Urinary bladder (tissue), 4 donors: Measurements from ENCODE around the gene ENO4. TPM values are rescaled to one million over a fixed set of nuclear protein-coding genes. Genes with fewer than 3 reads are reported as not detected.

Experiments used
- DNase-seq: peaks from one replicate; pipeline ENCODE4 v3.0.0-alpha.2; 2015; ENCODE audit errors: extremely low spot score
- H3K27ac ChIP-seq: one replicate; pipeline ENCODE4 v1.5.1; 2013; ENCODE audit warnings: low read depth, mild to moderate bottlenecking, moderate library complexity
- H3K36me3 ChIP-seq: one replicate; pipeline ENCODE4 v1.6.1; 2013; ENCODE audit warnings: mild to moderate bottlenecking, moderate library complexity; ENCODE audit not compliant: insufficient read depth
- H3K4me1 ChIP-seq: one replicate; pipeline ENCODE4 v1.6.1; 2013; ENCODE audit warnings: mild to moderate bottlenecking, moderate library complexity; ENCODE audit not compliant: insufficient read depth
- H3K4me3 ChIP-seq: one replicate; pipeline ENCODE4 v1.5.1; 2013; ENCODE audit warnings: low read depth, low read length
- WGBS: extraction: QIAGEN DNeasy Blood & Tissue Kit; methylation state at CpG from one replicate; pipeline ENCODE4 v1.1.7; 2013; 5-methylcytosine and 5-hydroxymethylcytosine counted together
- polyA plus RNA-seq: library from polyadenylated mRNA; stranded (reverse); fragments of 200-250 nt; gene quantifications from one replicate; pipeline ENCODE4 v1.2.3, GENCODE V29; 2013
- total RNA-seq: library from RNA; depleted of rRNA; stranded (reverse); fragments of >200 nt; gene quantifications from one replicate; pipeline ENCODE4 v1.2.3, GENCODE V29; 2014
- donor health status: healthy with polysubstance abuse.
- donor health status: healthy.

Gene ENO4
- total RNA-seq (0.74 TPM), polyA plus RNA-seq (0.28 TPM)

DNA sequence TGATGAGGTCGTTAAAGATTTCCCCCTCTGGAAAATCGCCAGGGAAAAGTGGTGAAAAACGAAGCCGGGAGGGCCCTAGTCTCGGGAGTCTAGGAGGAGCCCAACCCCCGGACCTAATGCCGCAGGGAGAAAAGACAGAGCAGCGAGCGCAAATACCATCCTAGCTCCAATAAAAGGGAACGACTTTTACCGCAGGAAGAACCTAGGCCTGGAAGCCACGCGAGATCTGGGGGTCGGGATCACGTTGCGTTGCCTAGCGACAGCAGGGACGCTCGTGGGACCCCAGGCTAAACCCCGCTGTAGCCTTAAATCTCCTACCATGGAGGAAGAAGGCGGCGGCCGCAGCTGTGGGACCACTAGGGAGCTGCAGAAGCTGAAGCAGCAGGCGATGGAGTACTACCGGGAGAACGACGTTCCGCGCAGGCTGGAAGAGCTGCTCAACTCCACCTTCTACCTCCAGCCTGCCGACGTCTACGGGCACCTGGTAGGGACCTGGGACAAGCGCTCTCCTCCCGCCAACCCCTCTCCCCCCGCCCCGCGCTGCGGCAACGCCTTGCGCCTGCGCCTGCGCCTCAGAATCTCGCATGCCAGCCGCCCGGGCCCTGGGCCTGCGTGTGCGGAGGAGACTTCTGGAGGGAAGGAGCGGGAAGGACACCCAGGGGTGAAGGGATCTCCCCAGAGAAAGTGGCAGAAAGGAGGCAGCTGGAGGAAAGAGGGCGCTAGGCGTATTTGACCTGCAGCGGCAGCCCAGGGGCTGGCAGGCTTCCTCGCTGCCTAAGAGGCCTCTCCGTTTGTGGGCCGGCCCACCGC lies at the start of gene ENO4:
TSS of gene ENO4 (plus strand) at position 252 of the 810 bp plus-strand sequence. CDS start at position 320, 68 bp downstream.
- DNase-seq = peak; percentile 88
- H3K4me1 ChIP-seq = no peaks in the 10 kb centered on the region
- no peaks in the 10 kb centered on the region for H3K36me3 ChIP-seq
- no peak within 1 kb of the TSS for H3K27ac ChIP-seq
- 1% methylated on average over 55 of the region's 55 CpGs for WGBS
- peak within 1 kb of the TSS; percentile 42 for H3K4me3 ChIP-seq

GRCh38 chr10:116800286-116800929 lies 48.9 kb upstream of the ENO4 start:
- DNase-seq = no peak
- WGBS = 69% methylated on average over 9 of the region's 9 CpGs

DNA sequence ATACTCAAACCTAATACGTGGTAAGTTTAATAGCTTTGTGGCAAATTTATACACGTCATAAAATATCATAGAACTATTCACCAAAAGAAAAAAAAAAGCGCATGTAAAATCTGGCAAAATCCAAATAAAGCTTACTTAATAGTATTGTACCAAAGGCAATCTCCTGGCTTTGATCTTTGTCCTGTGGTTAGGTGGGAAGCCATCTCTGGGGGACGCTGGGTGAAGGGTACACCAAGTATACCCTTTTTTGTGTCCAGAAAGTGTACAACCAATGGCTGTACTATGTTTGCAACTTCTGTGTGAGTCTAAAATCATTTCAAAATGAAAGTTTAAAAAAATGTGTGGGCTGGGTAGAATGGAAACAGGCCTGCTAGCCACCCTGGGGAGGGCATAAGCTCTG lies 47.6 kb upstream of the ENO4 start:
- DNase-seq = no peak
- WGBS = 84% methylated on average over 4 of the region's 4 CpGs

More at GRCh38 chr10:116800286-116800929, 48.9 kb upstream of the ENO4 start:
- H3K4me3 ChIP-seq = no peak overlapping the region
- no peaks in the 10 kb centered on the region for H3K36me3 ChIP-seq
- no peak overlapping the region for H3K27ac ChIP-seq
- H3K4me1 ChIP-seq = no peaks in the 10 kb centered on the region

GRCh38 chr10:116802474-116802873 lies 46.8 kb upstream of the ENO4 start:
- no peaks in the 10 kb centered on the region for H3K36me3 ChIP-seq
- H3K4me1 ChIP-seq = no peaks in the 10 kb centered on the region
- no peak for DNase-seq
- H3K4me3 ChIP-seq = no peak overlapping the region
- WGBS = 86% methylated on average over 6 of the region's 6 CpGs
- H3K27ac ChIP-seq = no peak overlapping the region

More for the DNA sequence above, 47.6 kb upstream of the ENO4 start:
- no peak overlapping the region for H3K4me3 ChIP-seq
- no peak overlapping the region for H3K27ac ChIP-seq
- no peaks in the 10 kb centered on the region for H3K4me1 ChIP-seq
- H3K36me3 ChIP-seq = no peaks in the 10 kb centered on the region

DNA sequence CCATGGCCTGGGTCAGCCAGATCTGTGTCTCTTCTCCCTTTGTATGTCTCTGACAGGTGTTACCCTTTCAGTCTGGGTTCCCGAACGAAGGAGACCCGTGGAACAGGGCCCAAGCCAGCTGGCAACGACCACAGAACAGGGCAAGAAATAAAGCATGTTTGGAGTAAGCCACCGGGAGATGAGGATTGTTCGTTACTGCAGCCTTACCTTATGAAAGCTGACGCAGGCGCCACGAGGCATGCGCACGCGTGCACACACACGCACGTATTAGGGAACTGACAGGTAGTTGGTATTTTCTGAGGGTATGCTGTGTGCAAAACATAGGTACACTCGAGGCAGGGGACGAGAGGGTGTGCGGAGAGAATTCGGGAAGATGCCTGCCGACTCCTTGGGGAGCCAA lies 46.4 kb upstream of the ENO4 start:
- DNase-seq = no peak
- no peaks in the 10 kb centered on the region for H3K4me1 ChIP-seq
- H3K4me3 ChIP-seq = no peak overlapping the region
- WGBS = 90% methylated on average over 19 of the region's 19 CpGs
- no peaks in the 10 kb centered on the region for H3K36me3 ChIP-seq
- H3K27ac ChIP-seq = no peak overlapping the region

GRCh38 chr10:116803451-116804249 lies 45.6 kb upstream of the ENO4 start:
- Histone ChIP-seq H3K4me3 (no peak overlapping the region), H3K4me1 (no peaks in the 10 kb centered on the region), H3K27ac (no peak overlapping the region), H3K36me3 (no peaks in the 10 kb centered on the region)
- 61% methylated on average over 22 of the region's 22 CpGs for WGBS
- DNase-seq = no peak

DNA sequence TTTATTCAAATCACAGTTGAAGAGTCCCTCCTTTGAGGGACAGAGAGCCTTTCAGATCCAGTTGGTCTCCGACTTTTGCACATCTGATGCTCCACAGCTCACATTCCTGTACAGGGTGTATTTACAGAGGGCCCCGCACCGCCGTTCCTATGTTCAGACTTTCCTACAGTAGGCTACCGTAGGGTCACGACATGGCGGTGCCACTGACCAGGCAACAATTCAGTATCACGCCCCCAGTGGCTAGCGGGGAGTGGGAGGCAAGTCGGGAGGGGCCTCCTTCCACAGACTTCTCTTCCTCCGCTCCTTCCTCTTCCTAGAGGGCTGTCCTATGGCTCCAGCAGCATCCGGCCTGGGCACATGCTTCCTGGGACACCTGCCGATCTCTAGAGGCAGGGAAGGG lies 40.6 kb upstream of the ENO4 start:
- WGBS = 85% methylated on average over 13 of the region's 13 CpGs
- DNase-seq = no peak
- H3K36me3 ChIP-seq = no peaks in the 10 kb centered on the region
- H3K4me1 ChIP-seq = no peaks in the 10 kb centered on the region
- H3K4me3 ChIP-seq = no peak overlapping the region
- no peak overlapping the region for H3K27ac ChIP-seq

DNA sequence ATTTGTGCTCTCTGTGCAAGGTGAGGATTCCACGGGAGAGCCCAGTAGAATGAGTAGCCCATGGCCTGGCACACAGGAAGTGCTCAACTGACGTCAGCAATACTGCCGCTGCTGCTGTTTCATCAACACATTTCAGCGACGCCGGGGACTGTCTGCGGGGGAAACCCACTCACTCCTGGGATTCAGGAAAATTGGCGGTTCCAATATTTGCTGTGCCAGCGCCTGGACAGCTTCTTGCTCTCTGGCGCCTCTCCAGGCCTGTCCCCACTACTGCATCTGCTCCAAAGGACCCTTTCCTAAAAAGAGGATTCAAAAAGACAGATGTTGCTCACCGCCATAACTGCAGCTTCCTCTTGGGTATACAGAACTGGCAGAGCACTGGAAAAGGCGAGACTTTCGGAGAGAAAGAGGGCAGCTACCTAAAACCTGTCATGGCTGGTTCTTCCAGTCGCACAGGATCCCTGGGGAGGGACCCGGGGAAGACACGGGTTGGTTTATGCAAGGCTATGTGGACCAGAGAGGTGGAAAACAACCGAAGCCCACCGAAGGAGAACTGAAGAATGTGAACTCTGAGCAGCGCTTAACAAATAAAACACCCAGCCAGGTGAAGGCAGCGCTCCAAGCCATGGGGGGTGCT lies 39.7 kb upstream of the ENO4 start:
- no peaks in the 10 kb centered on the region for H3K36me3 ChIP-seq
- WGBS = 52% methylated on average over 20 of the region's 20 CpGs
- no peak for DNase-seq
- no peaks in the 10 kb centered on the region for H3K4me1 ChIP-seq
- no peak overlapping the region for H3K4me3 ChIP-seq
- no peak overlapping the region for H3K27ac ChIP-seq

DNA sequence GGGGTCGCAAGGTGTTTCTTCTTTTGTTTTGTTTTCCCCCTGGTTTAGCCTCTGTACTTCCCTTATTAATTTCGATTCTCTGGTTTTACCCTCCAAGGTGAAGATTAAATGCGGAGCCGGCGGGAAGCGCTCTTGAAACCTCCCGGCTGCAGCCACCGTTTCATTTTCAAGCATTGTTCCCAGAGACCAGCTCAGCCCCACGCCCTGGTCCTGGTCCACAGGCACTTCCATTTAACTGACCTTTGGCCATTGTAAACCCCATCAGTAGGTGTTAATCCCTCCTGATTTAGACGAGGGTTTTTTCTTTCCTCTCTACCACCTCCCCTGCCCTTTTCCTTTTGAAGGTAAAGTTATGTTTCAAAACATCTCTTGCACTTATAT lies 39.2 kb upstream of the ENO4 start:
- H3K27ac ChIP-seq = no peak overlapping the region
- no peaks in the 10 kb centered on the region for H3K36me3 ChIP-seq
- whole genome bisulfite sequencing = 28% methylated on average over 10 of the region's 10 CpGs
- H3K4me1 ChIP-seq = no peaks in the 10 kb centered on the region
- no peak overlapping the region for H3K4me3 ChIP-seq
- no peak for DNase-seq

DNA sequence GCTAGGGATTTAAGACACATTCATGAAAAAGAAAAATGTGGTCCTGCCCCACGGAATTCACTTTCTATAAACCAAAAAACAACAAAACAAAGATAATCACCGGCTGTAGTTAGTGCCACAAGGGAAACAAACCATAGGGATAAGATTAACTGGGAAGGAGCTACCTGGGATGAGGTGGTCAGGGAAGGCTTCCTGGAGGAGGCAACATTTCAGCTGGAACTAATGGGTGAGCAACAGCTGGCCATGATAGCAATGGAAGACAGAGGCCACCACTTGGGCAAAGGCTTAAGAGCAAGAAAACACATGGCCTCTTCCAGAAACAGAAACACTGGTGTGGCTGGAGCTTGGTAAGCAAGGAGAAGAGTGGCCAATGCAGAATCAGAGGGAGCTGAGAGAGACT lies 38.4 kb upstream of the ENO4 start:
- H3K4me3 ChIP-seq = no peak overlapping the region
- H3K4me1 ChIP-seq = no peaks in the 10 kb centered on the region
- no peak for DNase-seq
- no peaks in the 10 kb centered on the region for H3K36me3 ChIP-seq
- WGBS = 79% methylated on average over 2 of the region's 2 CpGs
- H3K27ac ChIP-seq = no peak overlapping the region

DNA sequence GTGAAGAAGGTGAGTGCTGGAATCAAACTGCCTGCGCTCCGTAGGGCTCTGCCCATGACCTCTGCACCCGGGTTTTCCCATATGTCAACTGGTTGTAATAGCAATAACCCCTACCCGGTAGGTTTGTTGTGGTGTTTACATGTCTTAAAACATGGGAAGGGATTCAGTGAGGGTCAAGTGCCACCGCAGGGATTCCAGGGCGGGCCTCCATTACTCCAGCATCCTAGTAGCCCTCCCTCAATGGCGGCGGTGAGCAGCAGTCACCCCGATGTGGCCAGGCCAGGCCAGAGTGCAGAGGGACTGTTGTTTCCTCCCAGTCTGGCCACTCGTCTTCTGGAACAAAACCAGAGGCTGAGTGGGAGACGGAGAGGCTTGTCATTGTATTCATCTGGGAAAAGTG lies 37.6 kb upstream of the ENO4 start:
- DNase-seq = no peak

GRCh38 chr10:116815641-116816415 lies 33.5 kb upstream of the ENO4 start:
- Histone ChIP-seq H3K27ac (no peak overlapping the region), H3K4me3 (no peak overlapping the region), H3K36me3 (no peaks in the 10 kb centered on the region), H3K4me1 (no peaks in the 10 kb centered on the region)
- WGBS = 67% methylated on average over 18 of the region's 18 CpGs
- DNase-seq = no peak

More for the DNA sequence above, 37.6 kb upstream of the ENO4 start:
- Histone ChIP-seq H3K4me3 (no peak overlapping the region), H3K4me1 (no peaks in the 10 kb centered on the region), H3K36me3 (no peaks in the 10 kb centered on the region), H3K27ac (no peak overlapping the region)
- 82% methylated on average over 11 of the region's 11 CpGs for WGBS

- WGBS = 66% methylated on average over 10 of the region's 10 CpGs
- Histone ChIP-seq H3K4me3 (no peak overlapping the region), H3K27ac (no peak overlapping the region), H3K36me3 (no peaks in the 10 kb centered on the region), H3K4me1 (no peaks in the 10 kb centered on the region)
- DNase-seq = no peak
Measured at GRCh38 chr10:116817178-116817577, 32.1 kb upstream of the ENO4 start.
